Right lobe of liver (tissue), 4 donors: ENCODE measurements around the gene PCSK9.

Experiments
- POLR2A ChIP-seq: fragments of 450-650 bp; IDR thresholded peaks from one replicate; pipeline ENCODE4 v1.6.1; 2017; ENCODE audit warnings: antibody characterized with exemption, mild to moderate bottlenecking
- TF ChIP-seq, protein P1 (sequence below), 4 donors: fragments of 200-600 bp in 3 of 4; fragments of 450-650 bp in 1 of 4; IDR thresholded peaks; one replicate each; pipeline versions ENCODE4 v1.5.1 to v1.8.0; 2016 to 2022; ENCODE audit warnings: antibody characterized with exemption in 4 of 4, mild to moderate bottlenecking in 2 of 4
- donor health status: DM: no; HTN: no; CAD: no.
- donor health status: DM: no; HTN: no; CAD: no.
- donor health status: DM: no; HTN: yes; CAD: no.

DNA sequence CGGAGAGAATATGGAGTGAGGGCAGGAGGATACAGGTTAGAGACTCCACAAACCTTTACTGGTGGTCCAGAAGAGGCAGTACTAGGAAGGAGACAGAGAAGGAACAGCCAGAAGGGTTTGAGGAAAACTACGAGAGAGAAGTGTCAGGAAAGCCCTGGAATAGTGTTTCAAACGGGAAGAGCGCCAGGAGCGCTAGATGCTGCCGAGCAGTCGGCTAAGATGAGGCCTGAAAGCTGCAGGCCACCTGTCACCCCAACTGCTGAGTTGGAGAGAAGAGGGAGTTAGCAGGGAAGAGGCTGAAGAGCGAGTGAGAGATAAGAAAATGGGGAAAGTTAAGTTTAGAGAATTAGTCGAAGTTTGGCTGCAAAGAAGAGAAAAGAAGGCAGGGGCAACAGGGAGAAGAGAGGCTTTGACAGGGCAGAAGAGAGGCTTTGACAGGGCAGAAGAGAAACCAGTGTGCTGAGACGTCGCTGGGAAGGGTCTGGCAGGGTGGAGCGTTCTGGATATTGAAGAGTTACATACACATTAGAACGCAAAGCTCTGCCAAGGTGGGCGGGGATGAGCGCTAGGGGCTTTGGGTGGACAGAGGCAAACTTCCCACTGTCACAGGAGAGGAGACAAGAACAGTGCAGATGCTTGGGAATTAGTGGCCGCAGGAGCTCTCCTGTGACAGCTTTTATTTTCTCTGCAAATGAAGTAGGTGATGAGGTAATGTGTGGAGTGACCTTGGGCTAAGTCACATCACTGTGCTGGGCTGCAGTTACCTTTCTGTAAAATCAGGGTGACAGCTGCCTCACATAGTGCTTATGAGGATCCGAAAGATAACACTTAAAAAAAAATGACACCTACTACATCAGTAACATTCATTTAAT, 31.2 kb downstream of the PCSK9 start:
- TF ChIP-seq, protein P1, sequence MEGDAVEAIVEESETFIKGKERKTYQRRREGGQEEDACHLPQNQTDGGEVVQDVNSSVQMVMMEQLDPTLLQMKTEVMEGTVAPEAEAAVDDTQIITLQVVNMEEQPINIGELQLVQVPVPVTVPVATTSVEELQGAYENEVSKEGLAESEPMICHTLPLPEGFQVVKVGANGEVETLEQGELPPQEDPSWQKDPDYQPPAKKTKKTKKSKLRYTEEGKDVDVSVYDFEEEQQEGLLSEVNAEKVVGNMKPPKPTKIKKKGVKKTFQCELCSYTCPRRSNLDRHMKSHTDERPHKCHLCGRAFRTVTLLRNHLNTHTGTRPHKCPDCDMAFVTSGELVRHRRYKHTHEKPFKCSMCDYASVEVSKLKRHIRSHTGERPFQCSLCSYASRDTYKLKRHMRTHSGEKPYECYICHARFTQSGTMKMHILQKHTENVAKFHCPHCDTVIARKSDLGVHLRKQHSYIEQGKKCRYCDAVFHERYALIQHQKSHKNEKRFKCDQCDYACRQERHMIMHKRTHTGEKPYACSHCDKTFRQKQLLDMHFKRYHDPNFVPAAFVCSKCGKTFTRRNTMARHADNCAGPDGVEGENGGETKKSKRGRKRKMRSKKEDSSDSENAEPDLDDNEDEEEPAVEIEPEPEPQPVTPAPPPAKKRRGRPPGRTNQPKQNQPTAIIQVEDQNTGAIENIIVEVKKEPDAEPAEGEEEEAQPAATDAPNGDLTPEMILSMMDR (IDR thresholded peaks at IDR 0.05): no peak
- TF ChIP-seq POLR2A: no peak
